ENCODE measurements around the gene KREMEN2. TPM values are rescaled to one million over a fixed set of nuclear protein-coding genes. Genes with fewer than 3 reads are reported as not detected.
"Not testable (repeated sequence)": the region's sequence is repeated elsewhere in the genome, so short reads cannot be mapped to it uniquely, and the experiment has no call there.

Gene KREMEN2
- total RNA-seq, 4 donors from 2014 or later, result not detected

GRCh38 chr16:2938206-2938605 lies 25.9 kb upstream of the KREMEN2 start:
- H3K27ac ChIP-seq, result no peak overlapping the region
- ATAC-seq, result no peak
- in situ Hi-C loops (cut with MboI; ENCODE audit: low sequenced_read_pairs in 4 of 4) (no loop called here), intact Hi-C loops (cut with DNase I; ENCODE audit: low total_unique reads) (no loop called here)
- H3K9me3 ChIP-seq, result no peaks in the 10 kb centered on the region
- TF ChIP-seq POLR2A (IDR thresholded peaks at IDR 0.05), result no peak
- TF ChIP-seq CTCF (IDR thresholded peaks at IDR 0.05 in 4 of 5, conservative IDR thresholded peaks at IDR 0.05 in 1 of 5), result no peak
- H3K4me1 ChIP-seq, result peaks cover 0 to 3% of the 10 kb centered on the region in 2 donors
- no peak overlapping the region for H3K4me3 ChIP-seq
- H3K36me3 ChIP-seq, result peaks cover 0 to 88% of the 10 kb centered on the region in 2 donors
- H3K27me3 ChIP-seq, result no peaks in the 10 kb centered on the region
- DNase-seq, result no peak

GRCh38 chr16:2939968-2940367 lies 24.1 kb upstream of the KREMEN2 start:
- H3K4me1 ChIP-seq, result peaks cover 0 to 3% of the 10 kb centered on the region in 2 donors
- H3K27ac ChIP-seq, result no peak overlapping the region
- H3K36me3 ChIP-seq, result peaks cover 0 to 82% of the 10 kb centered on the region in 2 donors
- no peak overlapping the region for H3K4me3 ChIP-seq
- intact Hi-C loops (cut with DNase I; ENCODE audit: low total_unique reads), result no loop called here
- no peaks in the 10 kb centered on the region for H3K27me3 ChIP-seq
- ATAC-seq (no peak), DNase-seq (no peak)
- H3K9me3 ChIP-seq, result no peaks in the 10 kb centered on the region
- TF ChIP-seq CTCF (IDR thresholded peaks at IDR 0.05 in 4 of 5, conservative IDR thresholded peaks at IDR 0.05 in 1 of 5) (no peak), POLR2A (IDR thresholded peaks at IDR 0.05) (no peak)
- in situ Hi-C loops (cut with MboI; ENCODE audit: low sequenced_read_pairs in 4 of 4), result no loop called here

GRCh38 chr16:2942045-2942444 lies 22.0 kb upstream of the KREMEN2 start:
- Histone ChIP-seq H3K27ac (no peak overlapping the region), H3K4me3 (no peak overlapping the region), H3K9me3 (no peaks in the 10 kb centered on the region), H3K27me3 (no peaks in the 10 kb centered on the region), H3K36me3 (peaks cover 0 to 67% of the 10 kb centered on the region in 2 donors), H3K4me1 (peaks cover 0 to 3% of the 10 kb centered on the region in 2 donors)
- intact Hi-C loops (cut with DNase I; ENCODE audit: low total_unique reads) (no loop called here), in situ Hi-C loops (cut with MboI; ENCODE audit: low sequenced_read_pairs in 4 of 4) (no loop called here)
- no peak for TF ChIP-seq POLR2A (IDR thresholded peaks at IDR 0.05)
- no peak for TF ChIP-seq CTCF (IDR thresholded peaks at IDR 0.05 in 4 of 5, conservative IDR thresholded peaks at IDR 0.05 in 1 of 5)
- no peak for ATAC-seq
- DNase-seq, result no peak

DNA sequence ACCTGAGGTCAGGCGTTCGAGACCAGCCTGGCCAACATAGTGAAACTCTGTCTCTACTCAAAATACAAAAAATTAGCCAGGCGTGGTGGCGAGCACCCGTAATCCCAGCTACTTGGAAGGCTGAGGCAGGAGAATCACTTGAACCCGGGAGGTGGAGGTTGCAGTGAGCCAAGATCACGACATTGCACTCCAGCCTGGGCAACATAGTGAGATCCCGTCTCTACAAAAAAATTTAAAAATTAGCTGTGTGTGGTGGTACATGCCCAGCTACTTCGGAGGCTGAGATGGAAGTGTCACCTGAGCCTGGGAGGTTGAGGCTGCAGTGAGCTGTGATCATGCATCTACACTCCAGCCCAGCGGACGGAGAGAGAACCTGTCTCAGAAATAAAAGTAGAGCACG lies 20.4 kb upstream of the KREMEN2 start:
- H3K4me3 ChIP-seq; H3K27ac ChIP-seq; H3K27me3 ChIP-seq; DNase-seq; ATAC-seq; in situ Hi-C loops (cut with MboI; ENCODE audit: low sequenced_read_pairs in 4 of 4); H3K4me1 ChIP-seq; H3K9me3 ChIP-seq; intact Hi-C loops (cut with DNase I; ENCODE audit: low total_unique reads): not testable (repeated sequence)
- H3K36me3 ChIP-seq, result peaks cover 0 to 52% of the 10 kb centered on the region in 2 donors

- Histone ChIP-seq H3K36me3 (peaks cover 0 to 24% of the 10 kb centered on the region in 2 donors), H3K9me3 (no peaks in the 10 kb centered on the region), H3K4me3 (no peak overlapping the region), H3K27me3 (no peaks in the 10 kb centered on the region), H3K27ac (no peak overlapping the region), H3K4me1 (peaks cover 0 to 15% of the 10 kb centered on the region in 2 donors)
- intact Hi-C loops (cut with DNase I; ENCODE audit: low total_unique reads), result no loop called here
- no peak for ATAC-seq
- DNase-seq, result no peak
- no peak for TF ChIP-seq CTCF (IDR thresholded peaks at IDR 0.05 in 4 of 5, conservative IDR thresholded peaks at IDR 0.05 in 1 of 5)
- TF ChIP-seq POLR2A (IDR thresholded peaks at IDR 0.05), result no peak
- in situ Hi-C loops (cut with MboI; ENCODE audit: low sequenced_read_pairs in 4 of 4), result no loop called here
These were observed 17.4 kb upstream of the KREMEN2 start for GRCh38 chr16:2946649-2947048.
